Gastroesophageal sphincter (tissue), 3 donors: ENCODE data around the gene FLNC.

Experiments
- EP300 ChIP-seq: sonication (generic); formaldehyde crosslinking; IDR thresholded peaks from one replicate; pipeline ENCODE4 v1.6.1; 2017; ENCODE audit warnings: antibody characterized with exemption, mild to moderate bottlenecking
- POLR2A ChIP-seq, 2 donors: fragments of 450-650 bp; IDR thresholded peaks; one replicate each; pipeline ENCODE4 v1.6.1; 2017; ENCODE audit warnings: antibody characterized with exemption in 2 of 2, mild to moderate bottlenecking in 2 of 2, moderate library complexity in 1 of 2
- POLR2AphosphoS5 ChIP-seq: sonication (generic); formaldehyde crosslinking; IDR thresholded peaks from one replicate; pipeline ENCODE4 v1.6.1; 2017; ENCODE audit warnings: antibody characterized with exemption
- TF ChIP-seq, protein P1 (sequence below), 4 experiments: fragments of 200-600 bp in 2 of 4; fragments of 450-650 bp in 2 of 4; sonication (generic) in 1 of 4; IDR thresholded peaks; one replicate each; pipeline ENCODE4 v1.5.1; 2017 to 2019; ENCODE audit warnings: antibody characterized with exemption in 4 of 4, mild to moderate bottlenecking in 2 of 4, moderate library complexity in 2 of 4

- no peak for TF ChIP-seq EP300
- TF ChIP-seq, protein P1, sequence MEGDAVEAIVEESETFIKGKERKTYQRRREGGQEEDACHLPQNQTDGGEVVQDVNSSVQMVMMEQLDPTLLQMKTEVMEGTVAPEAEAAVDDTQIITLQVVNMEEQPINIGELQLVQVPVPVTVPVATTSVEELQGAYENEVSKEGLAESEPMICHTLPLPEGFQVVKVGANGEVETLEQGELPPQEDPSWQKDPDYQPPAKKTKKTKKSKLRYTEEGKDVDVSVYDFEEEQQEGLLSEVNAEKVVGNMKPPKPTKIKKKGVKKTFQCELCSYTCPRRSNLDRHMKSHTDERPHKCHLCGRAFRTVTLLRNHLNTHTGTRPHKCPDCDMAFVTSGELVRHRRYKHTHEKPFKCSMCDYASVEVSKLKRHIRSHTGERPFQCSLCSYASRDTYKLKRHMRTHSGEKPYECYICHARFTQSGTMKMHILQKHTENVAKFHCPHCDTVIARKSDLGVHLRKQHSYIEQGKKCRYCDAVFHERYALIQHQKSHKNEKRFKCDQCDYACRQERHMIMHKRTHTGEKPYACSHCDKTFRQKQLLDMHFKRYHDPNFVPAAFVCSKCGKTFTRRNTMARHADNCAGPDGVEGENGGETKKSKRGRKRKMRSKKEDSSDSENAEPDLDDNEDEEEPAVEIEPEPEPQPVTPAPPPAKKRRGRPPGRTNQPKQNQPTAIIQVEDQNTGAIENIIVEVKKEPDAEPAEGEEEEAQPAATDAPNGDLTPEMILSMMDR (IDR thresholded peaks at IDR 0.05) = no peak
- TF ChIP-seq POLR2A (IDR thresholded peaks at IDR 0.05) = no peak
- no peak for TF ChIP-seq POLR2AphosphoS5
Measured at GRCh38 chr7:128815289-128815942, 14.8 kb upstream of the FLNC start.
